Prostate gland (tissue), 2 donors: ENCODE data around the gene HIGD1A. TPM values are rescaled to one million over a fixed set of nuclear protein-coding genes. Genes with fewer than 3 reads are reported as not detected.
A peak's percentile ranks its signal among the peaks of the same experiment; 100 is the strongest.

ENCODE experiments used
- DNase-seq: peaks from one replicate; pipeline ENCODE4 v3.0.0-alpha.2; 2019; ENCODE audit warnings: low spot score
- H3K27ac ChIP-seq, 2 donors: fragments of 200-600 bp; sonication (generic); 2 replicates each; pipeline ENCODE4 v1.5.1; 2017 to 2019
- H3K27me3 ChIP-seq: fragments of 200-600 bp; sonication (generic); replicated peaks from 2 replicates; pipeline ENCODE4 v1.5.1; 2019; ENCODE audit not compliant: insufficient read depth
- H3K36me3 ChIP-seq, 2 donors: fragments of 200-600 bp; sonication (generic); 1 replicate in 1 of 2; 2 replicates in 1 of 2; pipeline versions ENCODE4 v1.5.1 to v1.8.1; 2017 to 2019
- H3K4me1 ChIP-seq: fragments of 200-600 bp; sonication (generic); replicated peaks from 2 replicates; pipeline ENCODE4 v1.5.1; 2019
- H3K4me3 ChIP-seq, 2 donors: fragments of 200-600 bp; sonication (generic); 2 replicates each; pipeline ENCODE4 v1.5.1; 2017 to 2019
- H3K9me3 ChIP-seq: fragments of 200-600 bp; sonication (generic); 2 replicates; pipeline ENCODE4 v1.5.1; 2017
- CTCF ChIP-seq, 4 experiments: fragments of 200-600 bp in 2 of 4; fragments of 450-650 bp in 2 of 4; sonication (generic) in 2 of 4; IDR thresholded peaks; 1 replicate in 3 of 4; 2 replicates in 1 of 4; pipeline ENCODE4 v1.5.1; 2016 to 2019; ENCODE audit warnings: antibody characterized with exemption in 4 of 4, mild to moderate bottlenecking in 2 of 4, moderate library complexity in 2 of 4
- POLR2A ChIP-seq: fragments of 450-650 bp; IDR thresholded peaks from one replicate; pipeline ENCODE4 v1.6.1; 2016; ENCODE audit warnings: antibody characterized with exemption, mild to moderate bottlenecking
- POLR2AphosphoS5 ChIP-seq: sonication (generic); formaldehyde crosslinking; IDR thresholded peaks from one replicate; pipeline ENCODE4 v1.6.1; 2017; ENCODE audit warnings: antibody characterized with exemption
- WGBS: methylation state at CpG from one replicate; pipeline ENCODE4 v1.1.5; 2018; 5-methylcytosine and 5-hydroxymethylcytosine counted together
- intact Hi-C: fragments of 100-400 bp; cut with DNase I; formaldehyde crosslinking; loops from one replicate; pipeline ENCODE4 v1.14.2; 2022
- total RNA-seq, 2 donors: library from RNA; depleted of rRNA; stranded (reverse); fragments of >200 nt; gene quantifications; one replicate each; pipeline ENCODE4 v1.1.0, GENCODE V29; 2016

HIGD1A gene
- total RNA-seq, 2 donors from 2014 or later: 91.0 to 135 TPM

DNA sequence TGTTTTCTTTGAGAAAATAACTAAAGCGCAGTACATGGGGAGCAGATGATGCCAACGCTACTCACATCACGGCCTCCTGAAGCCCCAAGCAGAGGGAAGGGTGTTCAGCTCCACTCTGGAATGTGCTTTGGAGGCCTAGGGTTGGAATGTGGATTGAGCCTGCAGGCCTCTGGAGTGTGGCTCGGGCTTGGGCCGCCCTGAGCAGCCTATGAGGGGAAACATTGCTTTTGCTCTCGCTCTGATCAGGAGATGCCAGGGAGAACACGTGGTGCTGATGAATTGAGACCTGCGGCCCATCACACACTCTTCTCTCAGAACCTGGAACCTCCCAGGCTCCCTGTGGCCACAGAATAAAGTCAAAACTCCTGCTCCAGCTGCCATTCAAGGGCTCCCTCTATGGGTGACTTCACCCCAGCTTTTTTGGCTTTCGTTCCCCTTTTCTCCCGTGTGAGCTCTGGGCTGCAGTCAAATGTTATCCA, 54.5 kb downstream of the HIGD1A start:
- Histone ChIP-seq H3K4me1 (peaks cover 14% of the 10 kb centered on the region), H3K4me3 (no peak overlapping the region), H3K27me3 (no peaks in the 10 kb centered on the region), H3K27ac (peak overlapping the region; percentile 1 to 2), H3K9me3 (no peaks in the 10 kb centered on the region), H3K36me3 (no peaks in the 10 kb centered on the region)
- DNase-seq: no peak
- intact Hi-C loops: loop anchor here (5.0 kb wide), 1 partner anchor 142 kb away; no protein-coding TSS in a partner anchor
- TF ChIP-seq CTCF (IDR thresholded peaks at IDR 0.05) (peak in 2 of 4 experiments; percentile 28 to 32), POLR2AphosphoS5 (no peak)
- 65% methylated on average over 10 of the region's 10 CpGs for WGBS

DNA sequence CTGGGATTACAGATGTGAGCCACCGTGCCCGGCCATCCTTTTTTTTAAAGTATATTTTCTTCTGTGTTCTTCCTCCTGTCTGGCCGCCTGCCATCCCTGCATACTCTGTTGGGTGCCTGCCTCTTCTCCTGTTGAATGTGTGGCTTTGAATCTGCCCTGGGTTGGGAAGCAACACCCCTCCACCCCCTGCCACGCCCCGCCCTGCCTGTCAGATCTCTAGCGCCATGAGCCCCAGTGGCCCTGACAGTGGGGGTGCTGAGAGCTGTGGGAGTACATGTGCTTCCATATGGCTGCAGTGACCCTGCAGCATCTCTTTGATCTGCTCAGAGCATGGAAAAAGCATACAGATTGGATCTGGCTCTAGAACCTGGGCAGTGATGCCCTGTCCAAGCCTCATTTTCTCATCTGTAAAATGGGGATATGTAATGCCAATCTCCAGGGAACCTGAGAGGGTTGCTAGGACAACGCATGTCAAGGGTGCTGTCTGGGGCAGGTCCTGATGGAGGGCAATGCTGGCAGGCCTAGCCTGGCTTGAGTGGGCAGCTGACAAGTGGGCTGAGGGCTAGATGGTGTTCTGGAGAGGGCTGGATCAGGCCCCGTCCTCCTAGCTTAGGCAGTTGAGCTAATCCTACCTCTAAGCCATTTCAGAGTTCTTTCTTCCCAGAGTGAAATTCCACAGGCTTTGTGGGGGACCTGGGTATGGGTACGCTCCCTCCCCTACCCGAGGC, 55.1 kb downstream of the HIGD1A start:
- intact Hi-C loops: loop anchor here (5.0 kb wide), 1 partner anchor 142 kb away; no protein-coding TSS in a partner anchor
- H3K9me3 ChIP-seq: no peaks in the 10 kb centered on the region
- TF ChIP-seq POLR2AphosphoS5: no peak
- no peak for TF ChIP-seq POLR2A
- no peak for TF ChIP-seq CTCF (IDR thresholded peaks at IDR 0.05)
- 63% methylated on average over 10 of the region's 10 CpGs for WGBS
- H3K4me3 ChIP-seq: no peak overlapping the region
- DNase-seq: no peak
- no peaks in the 10 kb centered on the region for H3K36me3 ChIP-seq
- H3K27me3 ChIP-seq: no peaks in the 10 kb centered on the region
- peak overlapping the region; percentile 1 to 2 for H3K27ac ChIP-seq
- peaks cover 14% of the 10 kb centered on the region for H3K4me1 ChIP-seq

GRCh38 chr3:42747581-42747980, 56.7 kb downstream of the HIGD1A start:
- intact Hi-C loops: loop anchor here (2.0 to 5.0 kb wide), 3 partner anchors 31 to 140 kb away; no protein-coding TSS in a partner anchor
- peak overlapping the region in 1 of 2 donors; percentile 74 for H3K27ac ChIP-seq
- H3K36me3 ChIP-seq: no peaks in the 10 kb centered on the region
- peaks cover 14% of the 10 kb centered on the region for H3K4me1 ChIP-seq
- no peaks in the 10 kb centered on the region for H3K9me3 ChIP-seq
- H3K4me3 ChIP-seq: no peak overlapping the region
- no peak for DNase-seq
- TF ChIP-seq POLR2AphosphoS5: no peak
- no peak for TF ChIP-seq CTCF (IDR thresholded peaks at IDR 0.05)
- TF ChIP-seq POLR2A: no peak
- H3K27me3 ChIP-seq: no peaks in the 10 kb centered on the region
- 76% methylated on average over 6 of the region's 6 CpGs for WGBS

- Histone ChIP-seq H3K36me3 (no peaks in the 10 kb centered on the region), H3K9me3 (no peaks in the 10 kb centered on the region), H3K27ac (peak overlapping the region; percentile 74 to 81), H3K4me3 (no peak overlapping the region), H3K4me1 (peaks cover 14% of the 10 kb centered on the region), H3K27me3 (no peaks in the 10 kb centered on the region)
- WGBS: 39% methylated on average over 11 of the region's 11 CpGs
- TF ChIP-seq CTCF (IDR thresholded peaks at IDR 0.05) (no peak), POLR2A (no peak), POLR2AphosphoS5 (peak; percentile 89)
- intact Hi-C loops: loop anchor here (2.0 to 5.0 kb wide), 3 partner anchors 32 to 139 kb away; no protein-coding TSS in a partner anchor
- DNase-seq: peak; percentile 80
Observed at GRCh38 chr3:42746455-42747450, 57.5 kb downstream of the HIGD1A start.
